SK-N-SH (cell line): Measurements from ENCODE around the gene CHML. TPM values are rescaled to one million over a fixed set of nuclear protein-coding genes. Genes with fewer than 3 reads are reported as not detected.
A peak's percentile ranks its signal among the peaks of the same experiment; 100 is the strongest.

Experiments used
- CTCF ChIA-PET: fragments of 300-600, 350-600 bp; formaldehyde crosslinking; extraction: SDS; loops from one replicate; lab custom pipeline; 2021; lab: Yijun Ruan, JAX
- POLR2A ChIA-PET: fragments of 350-600 bp; sonication (Branson Sonifier 250); formaldehyde crosslinking; extraction: SDS; loops from one replicate; lab custom pipeline; 2020; ENCODE audit warnings: antibody characterized with exemption, inconsistent platforms; lab: Yijun Ruan, JAX
- DNase-seq: peaks from one replicate; pipeline ENCODE4 v3.0.0; 2012
- H2AFZ ChIP-seq: fragments of 200-600 bp; sonication (generic); 2 replicates; pipeline ENCODE4 v1.8.1; 2016; ENCODE audit warnings: antibody characterized with exemption, mild to moderate bottlenecking, low read depth
- H3F3A ChIP-seq: fragments of 200-600 bp; sonication (generic); replicated peaks from 2 replicates; pipeline ENCODE3; 2016; ENCODE audit warnings: antibody characterized with exemption, mild to moderate bottlenecking; ENCODE audit not compliant: insufficient read depth
- H3K27ac ChIP-seq, 2 experiments: fragments of 200-500 bp in 1 of 2; fragments of 200-600 bp in 1 of 2; sonication (Bioruptor generic) in 1 of 2; sonication (generic), shearing (Covaris generic) in 1 of 2; 2 replicates each; pipeline versions ENCODE4 v1.5.1 to v1.6.1; 2014 to 2016; ENCODE audit warnings: low read depth in 2 of 2, inconsistent platforms in 1 of 2, low read length in 1 of 2, mild to moderate bottlenecking in 1 of 2, mixed read lengths in 1 of 2
- H3K27me3 ChIP-seq: fragments of 200-600 bp; sonication (generic), shearing (Covaris generic); 2 replicates; pipeline ENCODE4 v1.6.1; 2016; ENCODE audit warnings: mixed run types; ENCODE audit not compliant: insufficient read depth
- H3K36me3 ChIP-seq, 2 experiments: fragments of 200-500 bp in 1 of 2; fragments of 200-600 bp in 1 of 2; sonication (Bioruptor generic) in 1 of 2; sonication (generic) in 1 of 2; replicated peaks in 1 of 2; 2 replicates each; pipeline versions ENCODE3 to v1.5.1; 2014 to 2016; ENCODE audit warnings: low read length in 1 of 2, mild to moderate bottlenecking in 1 of 2; ENCODE audit not compliant: insufficient read depth in 2 of 2, control insufficient read depth in 1 of 2
- H3K4me1 ChIP-seq, 2 experiments: fragments of 200-500 bp in 1 of 2; fragments of 200-600 bp in 1 of 2; sonication (Bioruptor generic) in 1 of 2; sonication (generic), shearing (Covaris generic) in 1 of 2; 2 replicates each; pipeline versions ENCODE4 v1.5.1 to v1.6.1; 2014 to 2016; ENCODE audit warnings: low read depth in 1 of 2, low read length in 1 of 2, mixed run types in 1 of 2; ENCODE audit not compliant: insufficient read depth in 2 of 2, control insufficient read depth in 1 of 2
- H3K4me2 ChIP-seq: fragments of 200-600 bp; sonication (generic), shearing (Covaris generic); 2 replicates; pipeline ENCODE4 v1.6.1; 2017; ENCODE audit warnings: mixed run types
- H3K4me3 ChIP-seq, 2 experiments: fragments of 200-500 bp in 1 of 2; fragments of 200-600 bp in 1 of 2; sonication (Bioruptor generic) in 1 of 2; sonication (generic), shearing (Covaris generic) in 1 of 2; 2 replicates each; pipeline versions ENCODE4 v1.5.1 to v1.8.1; 2014 to 2016; ENCODE audit warnings: low read depth in 2 of 2, inconsistent platforms in 1 of 2, low read length in 1 of 2, mild to moderate bottlenecking in 1 of 2, mixed read lengths in 1 of 2, moderate library complexity in 1 of 2
- H3K79me2 ChIP-seq: fragments of 200-600 bp; sonication (generic); 2 replicates; pipeline ENCODE4 v1.8.1; 2017; ENCODE audit warnings: mild to moderate bottlenecking; ENCODE audit not compliant: insufficient read depth
- H3K9ac ChIP-seq: fragments of 200-600 bp; sonication (generic); 2 replicates; pipeline ENCODE4 v1.6.1; 2017; ENCODE audit warnings: mixed run types
- H3K9me2 ChIP-seq: fragments of 200-600 bp; sonication (generic); 2 replicates; pipeline ENCODE4 v1.6.1; 2017; ENCODE audit warnings: mixed run types
- H3K9me3 ChIP-seq: fragments of 200-600 bp; sonication (generic); 2 replicates; pipeline ENCODE4 v1.6.1; 2017; ENCODE audit warnings: mixed run types, mild to moderate bottlenecking, moderate library complexity
- H4K20me1 ChIP-seq: fragments of 200-600 bp; sonication (generic); 2 replicates; pipeline ENCODE4 v1.6.1; 2017; ENCODE audit warnings: mild to moderate bottlenecking, mixed run types; ENCODE audit not compliant: insufficient read depth
- CHD2 ChIP-seq: fragments of 150-350 bp; IDR thresholded peaks from 2 replicates; pipeline ENCODE4 v1.6.1; 2018; ENCODE audit warnings: low read length; ENCODE audit not compliant: partially characterized antibody
- ELF1 ChIP-seq: IDR thresholded peaks from 2 replicates; pipeline ENCODE4 v1.4.0; 2012
- EZH2phosphoT487 ChIP-seq: fragments of 200-600 bp; sonication (generic); IDR thresholded peaks from 2 replicates; pipeline ENCODE4 v1.6.1; 2017; ENCODE audit warnings: low read depth, mixed run types, mild to moderate bottlenecking, antibody characterized with exemption, moderate library complexity, borderline replicate concordance
- FOXJ3 ChIP-seq: sonication (generic); formaldehyde crosslinking; IDR thresholded peaks from 2 replicates; pipeline ENCODE4 v1.5.1; 2020; ENCODE audit warnings: mild to moderate bottlenecking, missing genetic modification reagents
- FOXM1 ChIP-seq: IDR thresholded peaks from 2 replicates; pipeline ENCODE4 v1.4.0; 2012; ENCODE audit warnings: low read depth, mild to moderate bottlenecking
- GABPA ChIP-seq: IDR thresholded peaks from 2 replicates; pipeline ENCODE4 v1.4.0; 2012; ENCODE audit warnings: low read depth, mild to moderate bottlenecking
- MXI1 ChIP-seq: IDR thresholded peaks from 2 replicates; pipeline ENCODE4 v1.6.1; 2012; ENCODE audit warnings: mild to moderate bottlenecking, low read depth, low read length, improper control_type of control experiment
- NFIC ChIP-seq: IDR thresholded peaks from 2 replicates; pipeline ENCODE4 v1.4.0; 2012; ENCODE audit warnings: borderline replicate concordance
- POLR2AphosphoS5 ChIP-seq: IDR thresholded peaks from 2 replicates; pipeline ENCODE4 v1.6.1; 2012; ENCODE audit warnings: low read depth, low read length
- RAD21 ChIP-seq: IDR thresholded peaks from 2 replicates; pipeline ENCODE4 v1.6.1; 2012; ENCODE audit warnings: mild to moderate bottlenecking, low read length
- RXRA ChIP-seq: IDR thresholded peaks from 2 replicates; pipeline ENCODE4 v1.4.0; 2012; ENCODE audit warnings: low read depth, mild to moderate bottlenecking, borderline replicate concordance
- SIN3A ChIP-seq: IDR thresholded peaks from 2 replicates; pipeline ENCODE4 v1.6.1; 2012; ENCODE audit warnings: low read depth, mild to moderate bottlenecking, low read length, moderate library complexity, borderline replicate concordance
- SMC3 ChIP-seq: IDR thresholded peaks from 2 replicates; pipeline ENCODE4 v1.6.1; 2012; ENCODE audit warnings: low read depth, low read length, improper control_type of control experiment
- TAF1 ChIP-seq: IDR thresholded peaks from 2 replicates; pipeline ENCODE4 v1.6.1; 2012; ENCODE audit warnings: low read depth, mild to moderate bottlenecking, low read length, moderate library complexity, borderline replicate concordance
- USF1 ChIP-seq: IDR thresholded peaks from 2 replicates; pipeline ENCODE4 v1.4.0; 2012; ENCODE audit warnings: low read depth, borderline replicate concordance
- YY1 ChIP-seq: IDR thresholded peaks from 2 replicates; pipeline ENCODE4 v1.4.0; 2012; ENCODE audit warnings: low read depth, mild to moderate bottlenecking
- WGBS: methylation state at CpG from one replicate; pipeline ENCODE4 v1.1.6; 2017; ENCODE audit warnings: low lambda C conversion rate; 5-methylcytosine and 5-hydroxymethylcytosine counted together
- polyA plus RNA-seq, 3 experiments: library from polyadenylated mRNA; depleted of rRNA; stranded (reverse); fragments of >200 nt; gene quantifications; 2 replicates each; pipeline ENCODE4 v1.2.3, GENCODE V29; 2012
- TF ChIP-seq, protein P1 (sequence below): fragments of 200-600 bp; sonication (generic); IDR thresholded peaks from 2 replicates; pipeline ENCODE4 v1.6.1; 2017; ENCODE audit warnings: antibody characterized with exemption, mild to moderate bottlenecking, moderate library complexity
- TF ChIP-seq, protein P2 (sequence below): fragments of 150-350 bp; IDR thresholded peaks from 2 replicates; pipeline ENCODE4 v1.6.1; 2016; ENCODE audit warnings: mild to moderate bottlenecking, low read depth, low read length
- TF ChIP-seq, protein P3 (sequence below): fragments of 150-350 bp; IDR thresholded peaks from 2 replicates; pipeline ENCODE4 v1.6.1; 2017; ENCODE audit warnings: antibody characterized with exemption, low read length, low read depth, borderline replicate concordance

Gene CHML
- polyA plus RNA-seq, 1 of the 3 experiments (the other 2 are of a cell fraction), result 3.0 TPM

GRCh38 chr1:241611736-241612135 lies 28.4 kb downstream of the CHML start:
- Histone ChIP-seq H3F3A (peaks cover 9% of the 10 kb centered on the region), H2AFZ (no peak overlapping the region), H3K4me3 (no peak overlapping the region), H3K79me2 (no peaks in the 10 kb centered on the region), H3K9me2 (no peaks in the 10 kb centered on the region), H3K9ac (no peak overlapping the region), H3K4me2 (no peak overlapping the region), H3K27me3 (no peaks in the 10 kb centered on the region), H3K4me1 (peaks cover 6 to 18% of the 10 kb centered on the region in 2 experiments; a peak in 3 of 4 replicates), H4K20me1 (no peaks in the 10 kb centered on the region), H3K36me3 (no peaks in the 10 kb centered on the region), H3K9me3 (no peaks in the 10 kb centered on the region), H3K27ac (peak overlapping the region in 1 of 2 experiments; percentile 85; a peak in 1 of 4 replicates)
- ChIA-PET POLR2A (no interaction called here), CTCF (interaction anchor here (0.6 to 3.4 kb wide), 30 partner anchors 9 to 841 kb away, joined by 3 to 41 read pairs (median 8); partner anchors contain the start of genes EXO1 and KMO)
- TF ChIP-seq RXRA (no peak), USF1 (no peak), YY1 (no peak), POLR2AphosphoS5 (no peak), ELF1 (no peak), SIN3A (no peak), NFIC (no peak), MXI1 (no peak), FOXJ3 (CRISPR knock-in tag) (no peak), EZH2phosphoT487 (no peak), CHD2 (no peak), RAD21 (no peak), FOXM1 (no peak), GABPA (no peak), TAF1 (no peak), SMC3 (no peak)
- TF ChIP-seq, protein P1, sequence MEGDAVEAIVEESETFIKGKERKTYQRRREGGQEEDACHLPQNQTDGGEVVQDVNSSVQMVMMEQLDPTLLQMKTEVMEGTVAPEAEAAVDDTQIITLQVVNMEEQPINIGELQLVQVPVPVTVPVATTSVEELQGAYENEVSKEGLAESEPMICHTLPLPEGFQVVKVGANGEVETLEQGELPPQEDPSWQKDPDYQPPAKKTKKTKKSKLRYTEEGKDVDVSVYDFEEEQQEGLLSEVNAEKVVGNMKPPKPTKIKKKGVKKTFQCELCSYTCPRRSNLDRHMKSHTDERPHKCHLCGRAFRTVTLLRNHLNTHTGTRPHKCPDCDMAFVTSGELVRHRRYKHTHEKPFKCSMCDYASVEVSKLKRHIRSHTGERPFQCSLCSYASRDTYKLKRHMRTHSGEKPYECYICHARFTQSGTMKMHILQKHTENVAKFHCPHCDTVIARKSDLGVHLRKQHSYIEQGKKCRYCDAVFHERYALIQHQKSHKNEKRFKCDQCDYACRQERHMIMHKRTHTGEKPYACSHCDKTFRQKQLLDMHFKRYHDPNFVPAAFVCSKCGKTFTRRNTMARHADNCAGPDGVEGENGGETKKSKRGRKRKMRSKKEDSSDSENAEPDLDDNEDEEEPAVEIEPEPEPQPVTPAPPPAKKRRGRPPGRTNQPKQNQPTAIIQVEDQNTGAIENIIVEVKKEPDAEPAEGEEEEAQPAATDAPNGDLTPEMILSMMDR, result no peak; the same call in 1 of the 2 replicates
- TF ChIP-seq, protein P2, sequence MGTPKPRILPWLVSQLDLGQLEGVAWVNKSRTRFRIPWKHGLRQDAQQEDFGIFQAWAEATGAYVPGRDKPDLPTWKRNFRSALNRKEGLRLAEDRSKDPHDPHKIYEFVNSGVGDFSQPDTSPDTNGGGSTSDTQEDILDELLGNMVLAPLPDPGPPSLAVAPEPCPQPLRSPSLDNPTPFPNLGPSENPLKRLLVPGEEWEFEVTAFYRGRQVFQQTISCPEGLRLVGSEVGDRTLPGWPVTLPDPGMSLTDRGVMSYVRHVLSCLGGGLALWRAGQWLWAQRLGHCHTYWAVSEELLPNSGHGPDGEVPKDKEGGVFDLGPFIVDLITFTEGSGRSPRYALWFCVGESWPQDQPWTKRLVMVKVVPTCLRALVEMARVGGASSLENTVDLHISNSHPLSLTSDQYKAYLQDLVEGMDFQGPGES, result no peak
- TF ChIP-seq, protein P3, sequence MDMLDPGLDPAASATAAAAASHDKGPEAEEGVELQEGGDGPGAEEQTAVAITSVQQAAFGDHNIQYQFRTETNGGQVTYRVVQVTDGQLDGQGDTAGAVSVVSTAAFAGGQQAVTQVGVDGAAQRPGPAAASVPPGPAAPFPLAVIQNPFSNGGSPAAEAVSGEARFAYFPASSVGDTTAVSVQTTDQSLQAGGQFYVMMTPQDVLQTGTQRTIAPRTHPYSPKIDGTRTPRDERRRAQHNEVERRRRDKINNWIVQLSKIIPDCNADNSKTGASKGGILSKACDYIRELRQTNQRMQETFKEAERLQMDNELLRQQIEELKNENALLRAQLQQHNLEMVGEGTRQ, result no peak
- WGBS, result 94% methylated on average over 1 of the region's 1 CpG
- no peak for DNase-seq
